GM12801 (cell line): ENCODE data around the gene FAM120AOS.

Source experiments
- CTCF ChIP-seq: IDR thresholded peaks from one replicate; pipeline ENCODE4 v1.5.1; 2011; ENCODE audit warnings: control low read depth; ENCODE audit not compliant: insufficient read length; ENCODE audit errors: extremely low read depth

Gene FAM120AOS

GRCh38 chr9:93437996-93438395, 15.4 kb downstream of the FAM120AOS start:
- TF ChIP-seq CTCF: no peak

- TF ChIP-seq CTCF: no peak
These were observed 16.6 kb downstream of the FAM120AOS start for GRCh38 chr9:93436655-93437407.

- no peak for TF ChIP-seq CTCF
These were observed 17.2 kb downstream of the FAM120AOS start for GRCh38 chr9:93436218-93436617.

- TF ChIP-seq CTCF: no peak
These were observed 18.0 kb downstream of the FAM120AOS start for GRCh38 chr9:93435386-93435785.

GRCh38 chr9:93434056-93434455, 19.3 kb downstream of the FAM120AOS start:
- TF ChIP-seq CTCF: no peak

GRCh38 chr9:93432964-93433363, 20.4 kb downstream of the FAM120AOS start:
- no peak for TF ChIP-seq CTCF

- TF ChIP-seq CTCF: no peak
These were observed 21.8 kb downstream of the FAM120AOS start for GRCh38 chr9:93431539-93432105.
